H9 (cell line): ENCODE measurements around the gene CDK15. TPM values are rescaled to one million over a fixed set of nuclear protein-coding genes. Genes with fewer than 3 reads are reported as not detected.

ENCODE experiments used
- DNase-seq: peaks from one replicate; pipeline ENCODE4 v3.0.0-alpha.2; 2017
- H2AFZ ChIP-seq: one replicate; pipeline ENCODE4 v1.6.1; 2013; ENCODE audit warnings: mild to moderate bottlenecking, low read length, control low read depth, moderate library complexity
- H2AK5ac ChIP-seq: 2 replicates; pipeline ENCODE4 v1.6.1; 2013; ENCODE audit warnings: low read length, control low read depth, mixed read lengths; ENCODE audit not compliant: insufficient read length
- H2BK120ac ChIP-seq: one replicate; pipeline ENCODE4 v1.6.1; 2013; ENCODE audit warnings: low read depth, mild to moderate bottlenecking, low read length, control low read depth, inconsistent platforms; ENCODE audit not compliant: poor library complexity, severe bottlenecking
- H2BK12ac ChIP-seq: 2 replicates; pipeline ENCODE4 v1.6.1; 2013; ENCODE audit warnings: low read length, control low read depth, mixed read lengths, low read depth; ENCODE audit not compliant: insufficient read length
- H2BK15ac ChIP-seq: 2 replicates; pipeline ENCODE4 v1.6.1; 2013; ENCODE audit warnings: low read depth, low read length, control low read depth
- H2BK20ac ChIP-seq: one replicate; pipeline ENCODE4 v1.6.1; 2013; ENCODE audit warnings: low read depth, mild to moderate bottlenecking, low read length, control low read depth, inconsistent platforms; ENCODE audit not compliant: poor library complexity, severe bottlenecking
- H2BK5ac ChIP-seq: 2 replicates; pipeline ENCODE4 v1.6.1; 2013; ENCODE audit warnings: low read length, control low read depth, mixed read lengths; ENCODE audit not compliant: insufficient read length
- H3K14ac ChIP-seq: 2 replicates; pipeline ENCODE4 v1.6.1; 2013; ENCODE audit warnings: low read length, control low read depth; ENCODE audit not compliant: insufficient read depth
- H3K18ac ChIP-seq: 2 replicates; pipeline ENCODE4 v1.6.1; 2013; ENCODE audit warnings: low read depth, mild to moderate bottlenecking, mixed read lengths, low read length, control low read depth; ENCODE audit not compliant: insufficient read length
- H3K23ac ChIP-seq: 2 replicates; pipeline ENCODE4 v1.6.1; 2013; ENCODE audit warnings: low read length, control low read depth, mixed read lengths, low read depth; ENCODE audit not compliant: insufficient read length
- H3K23me2 ChIP-seq: 2 replicates; pipeline ENCODE4 v1.6.1; 2013; ENCODE audit warnings: low read depth, mild to moderate bottlenecking, mixed read lengths, low read length, control low read depth; ENCODE audit not compliant: insufficient read length, poor library complexity, severe bottlenecking
- H3K27ac ChIP-seq: 2 replicates; pipeline ENCODE4 v1.5.1; 2013; ENCODE audit warnings: low read length, control low read depth, mixed read lengths, low read depth; ENCODE audit not compliant: insufficient read length
- H3K27me3 ChIP-seq: 2 replicates; pipeline ENCODE4 v1.6.1; 2013; ENCODE audit warnings: low read length, control low read depth, inconsistent platforms; ENCODE audit not compliant: insufficient read depth
- H3K4ac ChIP-seq: 2 replicates; pipeline ENCODE4 v1.6.1; 2013; ENCODE audit warnings: low read depth, mild to moderate bottlenecking, control low read depth, inconsistent platforms, low read length, moderate library complexity
- H3K4me1 ChIP-seq: 2 replicates; pipeline ENCODE4 v1.6.1; 2013; ENCODE audit warnings: low read length, control low read depth, inconsistent platforms; ENCODE audit not compliant: insufficient read depth
- H3K4me2 ChIP-seq: 2 replicates; pipeline ENCODE4 v1.6.1; 2013; ENCODE audit warnings: low read length, control low read depth, mixed read lengths; ENCODE audit not compliant: insufficient read length, insufficient read depth
- H3K56ac ChIP-seq: 2 replicates; pipeline ENCODE4 v1.6.1; 2013; ENCODE audit warnings: low read depth, mild to moderate bottlenecking, mixed read lengths, low read length, control low read depth; ENCODE audit not compliant: insufficient read length
- H3K79me1 ChIP-seq: 2 replicates; pipeline ENCODE4 v1.6.1; 2013; ENCODE audit warnings: low read depth, mild to moderate bottlenecking, moderate library complexity, low read length, control low read depth, inconsistent platforms; ENCODE audit not compliant: insufficient read depth, poor library complexity, severe bottlenecking
- H3K79me2 ChIP-seq: 2 replicates; pipeline ENCODE4 v1.6.1; 2013; ENCODE audit warnings: low read length, control low read depth, inconsistent platforms; ENCODE audit not compliant: insufficient read depth
- H3K9ac ChIP-seq: 2 replicates; pipeline ENCODE4 v1.6.1; 2013; ENCODE audit warnings: low read length, control low read depth, mixed read lengths; ENCODE audit not compliant: insufficient read length; ENCODE audit errors: extremely low read depth
- H3K9me3 ChIP-seq: one replicate; pipeline ENCODE4 v1.6.1; 2013; ENCODE audit warnings: low read depth, low read length, inconsistent platforms; ENCODE audit not compliant: control insufficient read depth
- H3T11ph ChIP-seq: one replicate; pipeline ENCODE4 v1.6.1; 2013; ENCODE audit warnings: mild to moderate bottlenecking, low read length, control low read depth, inconsistent platforms
- H4K20me1 ChIP-seq: one replicate; pipeline ENCODE4 v1.6.1; 2013; ENCODE audit not compliant: control insufficient read depth, insufficient read length, insufficient read depth
- H4K5ac ChIP-seq: 2 replicates; pipeline ENCODE4 v1.6.1; 2013; ENCODE audit warnings: low read depth, mild to moderate bottlenecking, mixed read lengths, low read length, control low read depth; ENCODE audit not compliant: insufficient read length
- H4K8ac ChIP-seq: replicated peaks from 2 replicates; pipeline ENCODE4 v1.6.1; 2013; ENCODE audit warnings: low read length, control low read depth, mixed read lengths, low read depth; ENCODE audit not compliant: insufficient read length
- H4K91ac ChIP-seq: 2 replicates; pipeline ENCODE4 v1.6.1; 2013; ENCODE audit warnings: low read depth, mild to moderate bottlenecking, moderate library complexity, mixed read lengths, low read length, control low read depth; ENCODE audit not compliant: insufficient read length
- H3K27ac Mint-ChIP-seq, 3 experiments: 2 replicates in 2 of 3; 3 replicates in 1 of 3; pipeline ENCODE4 v1.8.0; 2020 to 2021; ENCODE audit warnings: mixed read lengths in 3 of 3, mild to moderate bottlenecking in 1 of 3, moderate library complexity in 1 of 3
- H3K27me3 Mint-ChIP-seq: 2 replicates; pipeline ENCODE4 v1.8.0; 2021; ENCODE audit warnings: low read depth, mild to moderate bottlenecking, moderate library complexity, mixed read lengths
- H3K36me3 Mint-ChIP-seq, 3 experiments: 2 replicates in 2 of 3; 3 replicates in 1 of 3; pipeline ENCODE4 v1.8.0; 2020 to 2021; ENCODE audit warnings: low read depth in 3 of 3, mixed read lengths in 3 of 3; ENCODE audit not compliant: insufficient read depth in 1 of 3
- H3K4me1 Mint-ChIP-seq, 2 experiments: 2 replicates each; pipeline ENCODE4 v1.8.0; 2020; ENCODE audit warnings: mixed read lengths in 2 of 2
- H3K4me3 Mint-ChIP-seq, 2 experiments: 2 replicates in 1 of 2; 3 replicates in 1 of 2; pipeline ENCODE4 v1.8.0; 2020 to 2021; ENCODE audit warnings: mild to moderate bottlenecking in 2 of 2, mixed read lengths in 2 of 2, moderate library complexity in 1 of 2
- H3K9me3 Mint-ChIP-seq, 2 experiments: 2 replicates in 1 of 2; 3 replicates in 1 of 2; pipeline ENCODE4 v1.8.0; 2020; ENCODE audit warnings: mild to moderate bottlenecking in 2 of 2, mixed read lengths in 2 of 2, moderate library complexity in 1 of 2
- CTCF ChIP-seq: fragments of 200-600 bp; sonication (generic); conservative IDR thresholded peaks from 3 replicates; pipeline ENCODE4 v1.8.0; 2021; ENCODE audit warnings: antibody characterized with exemption, mild to moderate bottlenecking
- WGBS: extraction: QIAGEN DNeasy Blood & Tissue Kit; methylation state at CpG from one replicate; pipeline ENCODE4 v1.1.7; 2013; ENCODE audit warnings: missing lambda C conversion rate, low lambda C conversion rate, mixed read lengths; ENCODE audit not compliant: insufficient read length; ENCODE audit errors: extremely low coverage; 5-methylcytosine and 5-hydroxymethylcytosine counted together
- total RNA-seq: library from RNA; stranded (reverse); gene quantifications from 2 replicates; pipeline ENCODE4 v1.2.1, GENCODE V29; 2021

The CDK15 gene
- total RNA-seq, 1 experiment from 2014 or later, result not detected

- no peaks in the 10 kb centered on the region for H3K4me1 ChIP-seq
- H3K79me2 ChIP-seq, result no peaks in the 10 kb centered on the region
- Mint-ChIP-seq H3K4me3 (no peak overlapping the region), H3K36me3 (peaks cover 0 to under 1% (median 0%) of the 10 kb centered on the region in 3 experiments; a peak in 1 of 7 replicates), H3K4me1 (no peaks in the 10 kb centered on the region), H3K9me3 (peaks cover 0 to 3% of the 10 kb centered on the region in 2 experiments; a peak in 2 of 5 replicates), H3K27me3 (no peaks in the 10 kb centered on the region), H3K27ac (no peak overlapping the region)
- DNase-seq, result no peak
- no peak overlapping the region for H3K27ac ChIP-seq
- no peak overlapping the region for H3K56ac ChIP-seq
- no peaks in the 10 kb centered on the region for H3K9me3 ChIP-seq
- H3K79me1 ChIP-seq, result no peaks in the 10 kb centered on the region
- H3T11ph ChIP-seq, result no peak overlapping the region
- H3K23me2 ChIP-seq, result no peaks in the 10 kb centered on the region
- no peak overlapping the region for H4K8ac ChIP-seq
- no CpG with 5 or more reads among the region's 9 CpGs for WGBS
- H3K27me3 ChIP-seq, result no peaks in the 10 kb centered on the region
- H3K9ac ChIP-seq, result no peak overlapping the region
- H3K14ac ChIP-seq, result no peak overlapping the region
- H2BK15ac ChIP-seq, result no peak overlapping the region
- no peak overlapping the region for H2AFZ ChIP-seq
- H3K4ac ChIP-seq, result no peak overlapping the region
- no peak overlapping the region for H3K18ac ChIP-seq
- H2BK5ac ChIP-seq, result no peak overlapping the region
- no peak overlapping the region for H3K4me2 ChIP-seq
- H4K91ac ChIP-seq, result no peak overlapping the region
- no peak overlapping the region for H2BK12ac ChIP-seq
- no peak overlapping the region for H2BK20ac ChIP-seq
- TF ChIP-seq CTCF, result no peak
- H2AK5ac ChIP-seq, result no peak overlapping the region
- H4K20me1 ChIP-seq, result no peaks in the 10 kb centered on the region
- no peak overlapping the region for H3K23ac ChIP-seq
- H4K5ac ChIP-seq, result no peak overlapping the region
- H2BK120ac ChIP-seq, result no peak overlapping the region
Observed at GRCh38 chr2:201833781-201834180, 27.4 kb downstream of the CDK15 start.
